Femur (tissue), 1 donor: ENCODE results near the gene MRPL17.

Source experiments
- DNase-seq: peaks from one replicate; pipeline ENCODE4 v3.0.0-alpha.2; 2017

MRPL17 gene

GRCh38 chr11:6653656-6654055 lies 29.5 kb downstream of the MRPL17 start:
- DNase-seq, result no peak

GRCh38 chr11:6653097-6653496 lies 30.0 kb downstream of the MRPL17 start:
- no peak for DNase-seq

GRCh38 chr11:6652182-6652581 lies 31.0 kb downstream of the MRPL17 start:
- no peak for DNase-seq

- no peak for DNase-seq
These were observed 32.2 kb downstream of the MRPL17 start for GRCh38 chr11:6650980-6651379.

GRCh38 chr11:6650104-6650503 lies 33.0 kb downstream of the MRPL17 start:
- DNase-seq, result no peak

- no peak for DNase-seq
These were observed 34.6 kb downstream of the MRPL17 start for GRCh38 chr11:6648501-6648900.

- DNase-seq, result no peak
These were observed 35.3 kb downstream of the MRPL17 start for GRCh38 chr11:6647836-6648235.

GRCh38 chr11:6646918-6647679 lies 36.0 kb downstream of the MRPL17 start:
- peak; percentile 74 for DNase-seq

GRCh38 chr11:6646576-6646917 lies 36.6 kb downstream of the MRPL17 start:
- peak; percentile 93 for DNase-seq

- DNase-seq, result peak; percentile 87
These were observed 37.1 kb downstream of the MRPL17 start for GRCh38 chr11:6646071-6646470.

GRCh38 chr11:6642957-6643356 lies 40.2 kb downstream of the MRPL17 start:
- DNase-seq, result no peak

GRCh38 chr11:6640985-6641701 lies 42.0 kb downstream of the MRPL17 start:
- no peak for DNase-seq

GRCh38 chr11:6640036-6640984 lies 42.8 kb downstream of the MRPL17 start:
- no peak for DNase-seq

- no peak for DNase-seq
These were observed 44.7 kb downstream of the MRPL17 start for GRCh38 chr11:6638429-6638828.

- no peak for DNase-seq
These were observed 45.3 kb downstream of the MRPL17 start for GRCh38 chr11:6637871-6638270.

GRCh38 chr11:6636480-6636879 lies 46.7 kb downstream of the MRPL17 start:
- DNase-seq, result no peak

- peak; percentile 76 for DNase-seq
These were observed 47.8 kb downstream of the MRPL17 start for GRCh38 chr11:6635082-6635932.

- no peak for DNase-seq
These were observed 48.6 kb downstream of the MRPL17 start for GRCh38 chr11:6634534-6634933.

- DNase-seq, result no peak
These were observed 49.4 kb downstream of the MRPL17 start for GRCh38 chr11:6633422-6634408.

- no peak for DNase-seq
These were observed 50.7 kb downstream of the MRPL17 start for GRCh38 chr11:6632116-6633073.
